Measurements from ENCODE around the gene LSAMP.

LSAMP gene

GRCh38 chr3:115986555-115987207 lies 458.6 kb downstream of the LSAMP start:
- WGBS (ENCODE audit: insufficient coverage, insufficient read length) = no CpG with 5 or more reads among the region's 2 CpGs
- Histone ChIP-seq H3K27me3 (ENCODE audit: control insufficient read depth, insufficient read depth, low read length) (no peaks in the 10 kb centered on the region), H3K36me3 (ENCODE audit: control insufficient read depth, insufficient read depth, low read length) (no peaks in the 10 kb centered on the region), H3K27ac (ENCODE audit: low read length) (no peak overlapping the region), H3K9me3 (ENCODE audit: control insufficient read depth, insufficient read depth, low read length) (no peaks in the 10 kb centered on the region), H3K4me1 (ENCODE audit: control insufficient read depth, insufficient read depth, low read length) (peaks cover 1% of the 10 kb centered on the region; the same call in 1 of the 2 replicates), H3K4me3 (ENCODE audit: low read length) (no peak overlapping the region)
- DNase-seq (ENCODE audit: low read depth, low spot score) = peak; percentile 25

- no peak for DNase-seq (ENCODE audit: low read depth, low spot score)
- Histone ChIP-seq H3K4me1 (ENCODE audit: control insufficient read depth, insufficient read depth, low read length) (peaks cover 1% of the 10 kb centered on the region; the same call in 1 of the 2 replicates), H3K27ac (ENCODE audit: low read length) (no peak overlapping the region), H3K4me3 (ENCODE audit: low read length) (no peak overlapping the region), H3K36me3 (ENCODE audit: control insufficient read depth, insufficient read depth, low read length) (no peaks in the 10 kb centered on the region), H3K9me3 (ENCODE audit: control insufficient read depth, insufficient read depth, low read length) (no peaks in the 10 kb centered on the region), H3K27me3 (ENCODE audit: control insufficient read depth, insufficient read depth, low read length) (no peaks in the 10 kb centered on the region)
- no CpG with 5 or more reads among the region's 2 CpGs for WGBS (ENCODE audit: insufficient coverage, insufficient read length)
These were observed 462.7 kb downstream of the LSAMP start for GRCh38 chr3:115982629-115983028.

GRCh38 chr3:115982108-115982507 lies 463.2 kb downstream of the LSAMP start:
- Histone ChIP-seq H3K9me3 (ENCODE audit: control insufficient read depth, insufficient read depth, low read length) (no peaks in the 10 kb centered on the region), H3K27me3 (ENCODE audit: control insufficient read depth, insufficient read depth, low read length) (no peaks in the 10 kb centered on the region), H3K4me3 (ENCODE audit: low read length) (no peak overlapping the region), H3K27ac (ENCODE audit: low read length) (no peak overlapping the region), H3K36me3 (ENCODE audit: control insufficient read depth, insufficient read depth, low read length) (no peaks in the 10 kb centered on the region), H3K4me1 (ENCODE audit: control insufficient read depth, insufficient read depth, low read length) (peaks cover 1% of the 10 kb centered on the region; the same call in 1 of the 2 replicates)
- DNase-seq (ENCODE audit: low read depth, low spot score) = no peak
- no CpG with 5 or more reads among the region's 3 CpGs for WGBS (ENCODE audit: insufficient coverage, insufficient read length)

GRCh38 chr3:115980709-115981108 lies 464.6 kb downstream of the LSAMP start:
- no peaks in the 10 kb centered on the region for H3K27me3 ChIP-seq (ENCODE audit: control insufficient read depth, insufficient read depth, low read length)
- peaks cover 1% of the 10 kb centered on the region; the same call in 1 of the 2 replicates for H3K4me1 ChIP-seq (ENCODE audit: control insufficient read depth, insufficient read depth, low read length)
- no peaks in the 10 kb centered on the region for H3K9me3 ChIP-seq (ENCODE audit: control insufficient read depth, insufficient read depth, low read length)
- H3K4me3 ChIP-seq (ENCODE audit: low read length) = no peak overlapping the region
- no CpG with 5 or more reads among the region's 3 CpGs for WGBS (ENCODE audit: insufficient coverage, insufficient read length)
- no peak overlapping the region for H3K27ac ChIP-seq (ENCODE audit: low read length)
- H3K36me3 ChIP-seq (ENCODE audit: control insufficient read depth, insufficient read depth, low read length) = no peaks in the 10 kb centered on the region
- DNase-seq (ENCODE audit: low read depth, low spot score) = no peak

GRCh38 chr3:115977866-115978265 lies 467.4 kb downstream of the LSAMP start:
- no CpG with 5 or more reads among the region's 4 CpGs for WGBS (ENCODE audit: insufficient coverage, insufficient read length)
- no peaks in the 10 kb centered on the region for H3K4me1 ChIP-seq (ENCODE audit: control insufficient read depth, insufficient read depth, low read length)
- DNase-seq (ENCODE audit: low read depth, low spot score) = no peak
- H3K9me3 ChIP-seq (ENCODE audit: control insufficient read depth, insufficient read depth, low read length) = no peaks in the 10 kb centered on the region
- no peak overlapping the region for H3K27ac ChIP-seq (ENCODE audit: low read length)
- H3K36me3 ChIP-seq (ENCODE audit: control insufficient read depth, insufficient read depth, low read length) = no peaks in the 10 kb centered on the region
- H3K4me3 ChIP-seq (ENCODE audit: low read length) = no peak overlapping the region
- no peaks in the 10 kb centered on the region for H3K27me3 ChIP-seq (ENCODE audit: control insufficient read depth, insufficient read depth, low read length)

GRCh38 chr3:115975796-115976195 lies 469.5 kb downstream of the LSAMP start:
- no CpG with 5 or more reads among the region's 1 CpG for WGBS (ENCODE audit: insufficient coverage, insufficient read length)
- no peaks in the 10 kb centered on the region for H3K4me1 ChIP-seq (ENCODE audit: control insufficient read depth, insufficient read depth, low read length)

GRCh38 chr3:115975353-115975752 lies 469.9 kb downstream of the LSAMP start:
- Histone ChIP-seq H3K4me1 (ENCODE audit: control insufficient read depth, insufficient read depth, low read length) (no peaks in the 10 kb centered on the region), H3K27ac (ENCODE audit: low read length) (no peak overlapping the region), H3K4me3 (ENCODE audit: low read length) (no peak overlapping the region), H3K9me3 (ENCODE audit: control insufficient read depth, insufficient read depth, low read length) (no peaks in the 10 kb centered on the region), H3K36me3 (ENCODE audit: control insufficient read depth, insufficient read depth, low read length) (no peaks in the 10 kb centered on the region), H3K27me3 (ENCODE audit: control insufficient read depth, insufficient read depth, low read length) (no peaks in the 10 kb centered on the region)
- WGBS (ENCODE audit: insufficient coverage, insufficient read length) = no CpG with 5 or more reads among the region's 3 CpGs
- no peak for DNase-seq (ENCODE audit: low read depth, low spot score)

More at GRCh38 chr3:115975796-115976195, 469.5 kb downstream of the LSAMP start:
- H3K36me3 ChIP-seq (ENCODE audit: control insufficient read depth, insufficient read depth, low read length) = no peaks in the 10 kb centered on the region
- no peak for DNase-seq (ENCODE audit: low read depth, low spot score)
- H3K27me3 ChIP-seq (ENCODE audit: control insufficient read depth, insufficient read depth, low read length) = no peaks in the 10 kb centered on the region
- H3K4me3 ChIP-seq (ENCODE audit: low read length) = no peak overlapping the region
- no peak overlapping the region for H3K27ac ChIP-seq (ENCODE audit: low read length)
- H3K9me3 ChIP-seq (ENCODE audit: control insufficient read depth, insufficient read depth, low read length) = no peaks in the 10 kb centered on the region

- H3K27ac ChIP-seq (ENCODE audit: low read length) = no peak overlapping the region
- no peak overlapping the region for H3K4me3 ChIP-seq (ENCODE audit: low read length)
- no peaks in the 10 kb centered on the region for H3K27me3 ChIP-seq (ENCODE audit: control insufficient read depth, insufficient read depth, low read length)
- no peak for DNase-seq (ENCODE audit: low read depth, low spot score)
- no peaks in the 10 kb centered on the region for H3K36me3 ChIP-seq (ENCODE audit: control insufficient read depth, insufficient read depth, low read length)
- no peaks in the 10 kb centered on the region for H3K9me3 ChIP-seq (ENCODE audit: control insufficient read depth, insufficient read depth, low read length)
- H3K4me1 ChIP-seq (ENCODE audit: control insufficient read depth, insufficient read depth, low read length) = no peaks in the 10 kb centered on the region
These were observed 470.3 kb downstream of the LSAMP start for GRCh38 chr3:115974940-115975339.

GRCh38 chr3:115968871-115969270 lies 476.4 kb downstream of the LSAMP start:
- H3K4me3 ChIP-seq (ENCODE audit: low read length) = no peak overlapping the region
- H3K9me3 ChIP-seq (ENCODE audit: control insufficient read depth, insufficient read depth, low read length) = no peaks in the 10 kb centered on the region
- no peaks in the 10 kb centered on the region for H3K36me3 ChIP-seq (ENCODE audit: control insufficient read depth, insufficient read depth, low read length)
- H3K27me3 ChIP-seq (ENCODE audit: control insufficient read depth, insufficient read depth, low read length) = no peaks in the 10 kb centered on the region
- DNase-seq (ENCODE audit: low read depth, low spot score) = no peak
- no peak overlapping the region for H3K27ac ChIP-seq (ENCODE audit: low read length)
- H3K4me1 ChIP-seq (ENCODE audit: control insufficient read depth, insufficient read depth, low read length) = no peaks in the 10 kb centered on the region
- no CpG with 5 or more reads among the region's 4 CpGs for WGBS (ENCODE audit: insufficient coverage, insufficient read length)

GRCh38 chr3:115961380-115961779 lies 483.9 kb downstream of the LSAMP start:
- Histone ChIP-seq H3K36me3 (ENCODE audit: control insufficient read depth, insufficient read depth, low read length) (no peaks in the 10 kb centered on the region), H3K27me3 (ENCODE audit: control insufficient read depth, insufficient read depth, low read length) (0 out of 2 replicates have a peak, but pooled peaks cover 2% of the 10 kb centered on the region), H3K27ac (ENCODE audit: low read length) (no peak overlapping the region), H3K9me3 (ENCODE audit: control insufficient read depth, insufficient read depth, low read length) (no peaks in the 10 kb centered on the region), H3K4me3 (ENCODE audit: low read length) (no peak overlapping the region), H3K4me1 (ENCODE audit: control insufficient read depth, insufficient read depth, low read length) (no peaks in the 10 kb centered on the region)
- WGBS (ENCODE audit: insufficient coverage, insufficient read length) = no CpG with 5 or more reads among the region's 4 CpGs
- DNase-seq (ENCODE audit: low read depth, low spot score) = no peak

GRCh38 chr3:115960799-115961198 lies 484.5 kb downstream of the LSAMP start:
- Histone ChIP-seq H3K27ac (ENCODE audit: low read length) (no peak overlapping the region), H3K36me3 (ENCODE audit: control insufficient read depth, insufficient read depth, low read length) (no peaks in the 10 kb centered on the region), H3K27me3 (ENCODE audit: control insufficient read depth, insufficient read depth, low read length) (0 out of 2 replicates have a peak, but pooled peaks cover 2% of the 10 kb centered on the region), H3K9me3 (ENCODE audit: control insufficient read depth, insufficient read depth, low read length) (no peaks in the 10 kb centered on the region), H3K4me1 (ENCODE audit: control insufficient read depth, insufficient read depth, low read length) (no peaks in the 10 kb centered on the region), H3K4me3 (ENCODE audit: low read length) (no peak overlapping the region)
- no peak for DNase-seq (ENCODE audit: low read depth, low spot score)
- no CpG with 5 or more reads among the region's 5 CpGs for WGBS (ENCODE audit: insufficient coverage, insufficient read length)

All from iPS DF 6.9 (cell line).